DMS79 treated with DMSO at 0.1 percent for 48 hours (cell line): ENCODE measurements around the gene SLC8A1.
"Not testable (repeated sequence)": the region's sequence is repeated elsewhere in the genome, so short reads cannot be mapped to it uniquely, and the experiment has no call there.

Experiments used
- DNase-seq: peaks from one replicate; lab custom pipeline; 2025; lab: John Stamatoyannopoulos, UW

SLC8A1 gene

GRCh38 chr2:40106061-40106460, 345.8 kb downstream of the SLC8A1 start:
- no peak for DNase-seq

GRCh38 chr2:40105593-40105992, 346.3 kb downstream of the SLC8A1 start:
- peak; percentile 70 for DNase-seq

GRCh38 chr2:40103590-40103989, 348.3 kb downstream of the SLC8A1 start:
- DNase-seq: no peak

GRCh38 chr2:40103163-40103562, 348.7 kb downstream of the SLC8A1 start:
- no peak for DNase-seq

- DNase-seq: no peak
These were observed 349.4 kb downstream of the SLC8A1 start for GRCh38 chr2:40102447-40102846.

GRCh38 chr2:40101131-40101575, 350.7 kb downstream of the SLC8A1 start:
- peak; percentile 95 for DNase-seq

GRCh38 chr2:40100676-40101075, 351.2 kb downstream of the SLC8A1 start:
- no peak for DNase-seq

GRCh38 chr2:40098786-40099470, 353.0 kb downstream of the SLC8A1 start:
- no peak for DNase-seq

GRCh38 chr2:40097691-40098385, 354.1 kb downstream of the SLC8A1 start:
- DNase-seq: no peak

- DNase-seq: peak; percentile 17
These were observed 355.5 kb downstream of the SLC8A1 start for GRCh38 chr2:40096360-40096759.

- peak; percentile 82 for DNase-seq
These were observed 356.9 kb downstream of the SLC8A1 start for GRCh38 chr2:40095000-40095399.

GRCh38 chr2:40094451-40094850, 357.4 kb downstream of the SLC8A1 start:
- DNase-seq: no peak

- DNase-seq: no peak
These were observed 358.7 kb downstream of the SLC8A1 start for GRCh38 chr2:40093021-40093675.

GRCh38 chr2:40090044-40090443, 361.8 kb downstream of the SLC8A1 start:
- no peak for DNase-seq

GRCh38 chr2:40087927-40088326, 364.0 kb downstream of the SLC8A1 start:
- no peak for DNase-seq

GRCh38 chr2:40087434-40087833, 364.5 kb downstream of the SLC8A1 start:
- DNase-seq: no peak

- DNase-seq: no peak
These were observed 366.1 kb downstream of the SLC8A1 start for GRCh38 chr2:40085786-40086185.

- not testable (repeated sequence) for DNase-seq
These were observed 378.6 kb downstream of the SLC8A1 start for GRCh38 chr2:40073336-40073735.

- DNase-seq: no peak
These were observed 379.3 kb downstream of the SLC8A1 start for GRCh38 chr2:40072442-40073232.

- DNase-seq: no peak
These were observed 389.5 kb downstream of the SLC8A1 start for GRCh38 chr2:40062381-40062780.

GRCh38 chr2:40049781-40050180, 402.1 kb downstream of the SLC8A1 start:
- DNase-seq: peak; percentile 18

- no peak for DNase-seq
These were observed 403.4 kb downstream of the SLC8A1 start for GRCh38 chr2:40048506-40048905.
